NCI-H524 treated with DMSO at 0.1 percent for 48 hours (cell line): ENCODE data around the gene PLA2G4C.

Experiments
- DNase-seq: peaks from one replicate; lab custom pipeline; 2025; lab: John Stamatoyannopoulos, UW

PLA2G4C gene

DNA sequence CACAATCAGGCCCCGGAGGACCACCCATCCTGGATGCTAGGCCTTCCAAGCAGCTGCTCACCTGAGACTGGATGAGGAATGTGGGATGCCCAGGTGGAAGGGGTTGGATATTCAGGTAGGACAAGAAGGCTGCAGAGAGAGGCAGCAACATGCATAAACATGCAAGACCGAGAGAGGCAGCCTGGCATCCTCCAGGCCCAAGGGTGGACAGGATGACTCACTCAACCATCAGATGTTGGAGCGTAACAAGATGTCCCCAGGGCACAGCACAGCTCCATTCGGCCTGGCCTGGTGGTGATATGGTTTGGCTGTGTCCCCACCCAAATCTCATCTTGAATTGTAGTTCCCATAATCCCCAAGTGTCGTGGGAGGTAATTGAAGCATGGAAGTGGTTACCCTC lies 56.8 kb downstream of the PLA2G4C start:
- DNase-seq, result no peak

- no peak for DNase-seq
Observed at GRCh38 chr19:48053076-48053475, 57.5 kb downstream of the PLA2G4C start.

DNA sequence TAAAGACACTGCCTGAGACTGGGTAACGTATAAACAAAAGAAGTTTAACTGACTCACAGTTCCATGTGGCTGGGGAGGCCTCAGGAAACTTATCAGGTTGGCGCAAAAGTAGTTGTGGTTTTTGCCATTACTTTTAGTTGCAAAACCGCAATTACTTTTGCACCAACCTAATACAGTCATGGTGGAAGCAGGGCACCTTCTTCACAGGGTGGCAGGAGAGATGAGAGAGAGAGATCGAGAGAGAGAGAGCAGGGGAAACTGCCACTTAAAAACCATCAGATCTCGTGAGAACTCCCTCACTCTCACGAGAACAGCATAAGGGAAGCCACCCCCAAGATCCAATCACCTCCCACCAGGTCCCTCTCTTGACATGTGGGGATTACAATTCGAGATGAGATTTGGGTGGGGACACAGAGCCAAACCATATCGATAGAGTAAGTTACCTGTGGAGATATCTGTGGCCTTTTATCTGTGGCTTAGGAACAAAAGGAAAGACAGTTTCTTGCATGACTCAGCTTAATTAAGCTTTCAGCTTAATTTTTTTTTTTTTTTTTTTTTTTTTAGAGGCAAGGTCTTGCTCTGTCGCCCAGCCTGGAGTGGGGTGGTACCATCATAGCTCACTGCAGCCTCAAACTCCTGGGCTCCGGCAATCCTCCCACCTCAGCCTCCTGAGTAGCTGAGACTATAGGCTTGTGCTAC lies 59.1 kb downstream of the PLA2G4C start:
- no peak for DNase-seq

DNA sequence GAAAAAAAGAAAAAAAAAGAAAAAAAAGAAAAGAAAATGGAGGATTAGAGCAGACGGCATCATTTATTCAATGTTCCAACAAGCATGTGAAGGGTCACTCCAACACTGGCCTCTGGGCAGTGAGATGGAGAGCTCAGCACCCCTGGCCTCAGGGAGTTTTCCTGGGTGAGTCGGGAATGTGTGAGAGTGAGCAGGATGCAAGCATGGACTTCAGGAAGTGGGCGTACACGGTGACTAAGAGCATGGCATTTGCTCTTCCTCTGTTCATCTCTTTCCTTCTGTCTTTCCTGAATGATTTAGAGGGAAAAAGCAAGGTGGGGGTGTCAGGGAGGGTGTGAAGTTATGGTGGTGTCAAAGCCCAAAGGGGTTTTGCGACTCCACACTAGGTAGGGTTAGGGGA lies 66.1 kb downstream of the PLA2G4C start:
- DNase-seq, result no peak

- no peak for DNase-seq
Observed at GRCh38 chr19:48043675-48044258, 66.8 kb downstream of the PLA2G4C start, which contains the start of gene CABP5. Gene CABP5, minus strand, starts transcription at chr19:48044079. Its CDS starts 157 bp downstream, at chr19:48043922.

DNA sequence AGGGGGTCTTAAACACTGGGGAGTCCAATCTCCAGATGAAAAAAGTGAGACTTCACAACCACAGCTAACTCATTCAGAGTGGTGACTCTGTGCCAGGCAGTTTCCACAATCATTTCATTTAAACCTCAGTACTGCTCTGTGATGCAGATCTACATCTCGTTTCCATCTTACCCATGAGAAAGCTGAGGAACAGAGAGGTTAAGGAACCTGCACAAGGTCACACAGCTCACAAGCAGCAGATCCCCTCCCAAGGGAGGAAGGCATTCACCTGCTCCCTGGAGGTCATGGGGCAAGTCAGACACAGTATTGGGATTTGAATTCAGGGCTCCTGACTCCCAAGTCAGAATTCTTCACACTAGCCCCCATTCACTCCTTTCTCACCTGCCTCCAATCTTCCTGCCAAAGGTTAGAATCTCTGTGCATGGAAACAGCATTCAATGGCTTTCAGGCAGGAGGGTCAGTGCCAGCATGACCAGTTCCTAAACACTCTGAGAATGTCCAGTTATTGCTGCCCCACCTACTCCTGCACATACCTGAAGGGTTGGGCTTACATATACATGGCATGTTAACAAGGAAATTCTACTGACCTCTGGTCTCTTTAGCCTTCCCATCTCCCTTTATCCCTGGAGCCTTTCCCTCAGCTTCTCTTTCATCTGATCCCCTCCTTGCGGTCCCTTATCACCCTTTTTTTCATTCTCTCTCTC lies 68.6 kb downstream of the PLA2G4C start:
- no peak for DNase-seq

DNA sequence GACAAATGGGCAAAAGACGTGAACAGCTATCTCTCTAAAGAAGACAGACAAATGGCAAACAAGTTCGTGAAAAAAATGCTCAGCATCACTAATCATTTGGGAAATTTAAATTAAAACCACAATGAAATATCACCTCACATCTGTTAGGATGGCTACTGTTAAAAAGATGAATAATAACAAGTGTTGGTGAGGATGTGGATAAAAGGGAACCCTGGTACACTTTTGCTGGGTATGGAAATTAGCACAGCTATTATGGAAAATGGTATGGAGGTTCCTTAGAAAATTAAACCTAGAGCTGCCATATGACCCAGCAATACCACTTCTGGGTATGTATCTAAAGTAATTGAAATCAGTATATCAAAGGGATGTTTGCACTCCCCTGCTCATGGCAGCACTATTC lies 73.9 kb downstream of the PLA2G4C start:
- no peak for DNase-seq

- DNase-seq, result no peak
Observed at GRCh38 chr19:48033604-48034003, 77.0 kb downstream of the PLA2G4C start.

DNA sequence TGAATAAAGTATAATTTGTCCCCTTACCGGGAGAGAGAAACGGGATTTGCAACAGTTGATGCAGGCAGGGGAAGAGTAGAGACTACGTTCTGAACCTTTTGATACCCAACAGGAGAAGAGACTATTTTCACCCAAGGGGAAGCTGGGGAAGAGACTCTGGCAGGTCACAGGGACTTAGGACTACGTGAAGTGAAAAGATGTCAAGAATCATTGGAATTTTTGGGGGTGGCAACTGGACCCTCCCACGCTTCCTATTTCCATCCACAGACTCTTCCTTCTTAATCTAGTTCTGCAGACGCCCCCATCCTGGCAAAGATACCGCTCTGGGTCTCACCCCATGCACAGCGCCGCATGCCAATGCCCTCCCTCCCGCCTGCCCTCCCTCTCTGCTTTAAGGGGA lies 80.5 kb downstream of the PLA2G4C start:
- DNase-seq, result no peak

GRCh38 chr19:48029431-48029830 lies 81.2 kb downstream of the PLA2G4C start:
- no peak for DNase-seq

DNA sequence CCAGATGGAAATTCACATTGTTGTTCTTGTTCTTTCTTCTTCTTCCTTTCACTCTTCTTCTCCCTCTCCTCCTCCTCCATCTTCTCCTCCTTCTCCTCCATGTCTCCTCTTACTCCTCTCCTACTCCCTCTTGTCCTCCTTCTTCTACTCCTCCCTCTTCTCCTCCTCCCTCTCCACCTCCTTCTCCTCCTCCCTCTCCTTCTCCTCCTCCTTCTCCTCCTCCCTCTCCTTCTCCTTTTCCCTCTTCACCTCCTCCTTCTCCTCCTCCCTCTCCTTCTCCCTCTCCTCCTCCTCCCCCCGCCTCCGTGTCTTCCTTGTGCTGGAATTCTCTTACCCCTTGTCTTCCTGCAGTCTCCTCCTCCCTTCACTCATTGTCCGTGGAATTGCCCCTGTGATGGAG lies 85.1 kb downstream of the PLA2G4C start:
- DNase-seq, result no peak

- DNase-seq, result no peak
Observed at GRCh38 chr19:48023518-48023917, 87.1 kb downstream of the PLA2G4C start.

GRCh38 chr19:48023011-48023410 lies 87.6 kb downstream of the PLA2G4C start:
- no peak for DNase-seq

DNA sequence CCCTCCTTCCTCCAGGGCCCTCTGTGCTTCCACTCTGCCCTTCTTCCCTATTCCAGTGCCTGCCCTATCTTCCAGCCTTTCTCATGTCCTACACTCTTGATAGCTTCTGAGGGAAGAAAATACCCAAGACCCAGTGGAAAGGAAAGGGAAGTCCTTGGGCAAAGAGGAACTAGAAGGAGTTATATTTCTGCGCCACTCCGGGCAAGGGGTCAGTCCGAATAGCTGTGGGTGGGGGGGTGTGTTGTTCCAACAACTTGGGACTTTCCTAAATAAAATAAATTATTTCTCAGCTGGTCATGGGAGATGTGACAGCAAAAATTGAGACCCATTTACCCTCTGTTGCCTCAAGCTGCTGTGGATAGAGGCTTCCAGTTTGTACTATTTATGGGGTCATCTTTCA lies 89.9 kb downstream of the PLA2G4C start:
- DNase-seq, result no peak

GRCh38 chr19:48010932-48011758 lies 99.5 kb downstream of the PLA2G4C start:
- DNase-seq, result no peak

DNA sequence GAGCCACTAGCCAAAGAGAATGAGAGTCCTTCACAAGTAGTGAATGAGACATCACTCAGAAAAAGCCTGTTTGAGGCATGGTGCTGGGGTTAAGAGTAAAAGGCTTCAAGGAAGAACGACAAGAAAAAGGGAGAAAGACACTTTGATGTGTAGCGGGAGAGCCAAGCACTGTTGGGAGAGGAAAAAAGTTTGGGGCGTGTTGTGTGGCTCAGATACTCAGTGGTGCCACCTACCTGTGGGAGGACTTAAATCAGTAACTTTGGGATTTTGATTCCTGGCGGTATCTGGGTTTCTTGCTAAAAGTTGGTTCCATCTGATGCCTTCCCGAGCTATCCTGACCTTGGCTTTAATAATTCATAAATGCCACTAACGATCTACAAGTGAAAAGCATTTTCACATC lies 103.9 kb downstream of the PLA2G4C start:
- DNase-seq, result no peak

DNA sequence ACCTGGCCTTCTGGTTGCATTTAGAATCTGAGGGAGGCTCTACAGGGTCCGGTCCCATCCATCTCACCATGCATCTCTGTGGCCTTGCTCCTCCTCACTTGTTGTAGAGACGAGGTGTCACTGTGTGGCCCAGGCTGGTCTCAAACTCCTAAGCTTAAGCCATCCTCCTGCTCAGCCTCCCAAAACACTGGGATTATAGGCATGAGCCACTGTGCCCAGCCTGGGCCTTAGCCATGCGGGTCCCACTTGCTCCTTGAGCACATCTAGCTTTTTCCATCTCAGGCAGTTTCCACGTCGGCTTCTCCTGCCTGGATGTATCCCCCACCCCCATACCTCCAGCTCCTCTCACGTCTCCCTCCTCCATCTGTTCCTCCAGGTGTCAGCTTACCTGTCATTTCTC lies 106.4 kb downstream of the PLA2G4C start:
- DNase-seq, result no peak

GRCh38 chr19:48000846-48001245 lies 109.8 kb downstream of the PLA2G4C start:
- no peak for DNase-seq

DNA sequence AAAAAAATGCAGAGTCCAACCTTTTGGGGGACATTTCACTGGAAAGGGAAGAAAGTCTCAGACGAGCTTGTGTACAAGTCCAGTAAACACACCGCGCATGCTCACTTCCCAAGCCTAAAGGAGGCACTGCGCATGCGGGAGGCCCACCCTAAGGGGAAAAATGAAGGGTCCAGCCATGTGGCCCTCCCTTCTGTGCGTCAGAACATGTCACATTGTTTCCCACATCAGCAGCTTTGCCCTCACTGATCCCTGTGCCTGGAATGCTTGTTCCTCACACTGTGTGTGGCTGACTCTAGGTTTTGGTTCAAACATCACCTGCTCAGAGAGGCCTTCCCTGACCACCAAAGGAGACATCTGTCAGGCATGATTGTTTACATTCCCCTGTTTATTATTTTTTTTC lies 111.8 kb downstream of the PLA2G4C start:
- no peak for DNase-seq
